Measurements from ENCODE around the gene C1orf50. TPM values are rescaled to one million over a fixed set of nuclear protein-coding genes. Genes with fewer than 3 reads are reported as not detected.

C1orf50 gene
- total RNA-seq, 1 donor from 2014 or later: 11.3 TPM

- no peaks in the 10 kb centered on the region for H3K4me1 Mint-ChIP-seq (ENCODE audit: unreplicated experiment)
- H3K27me3 Mint-ChIP-seq (ENCODE audit: unreplicated experiment): peaks cover 2% of the 10 kb centered on the region
- no peak overlapping the region for H3K27ac Mint-ChIP-seq (ENCODE audit: unreplicated experiment)
- no peaks in the 10 kb centered on the region for H3K9me3 Mint-ChIP-seq (ENCODE audit: unreplicated experiment)
- TF ChIP-seq CTCF (IDR thresholded peaks at IDR 0.05; ENCODE audit: unreplicated experiment): no peak
- H3K36me3 Mint-ChIP-seq (ENCODE audit: low read depth, unreplicated experiment): no peaks in the 10 kb centered on the region
- DNase-seq (ENCODE audit: low spot score): no peak
- no peak overlapping the region for H3K4me3 Mint-ChIP-seq (ENCODE audit: unreplicated experiment)
These were observed 37.0 kb upstream of the C1orf50 start for GRCh38 chr1:42730002-42730401.

- no peak overlapping the region for H3K27ac Mint-ChIP-seq (ENCODE audit: unreplicated experiment)
- TF ChIP-seq CTCF (IDR thresholded peaks at IDR 0.05; ENCODE audit: unreplicated experiment): no peak
- H3K9me3 Mint-ChIP-seq (ENCODE audit: unreplicated experiment): no peaks in the 10 kb centered on the region
- DNase-seq (ENCODE audit: low spot score): no peak
- no peaks in the 10 kb centered on the region for H3K4me1 Mint-ChIP-seq (ENCODE audit: unreplicated experiment)
- H3K27me3 Mint-ChIP-seq (ENCODE audit: unreplicated experiment): peaks cover 2% of the 10 kb centered on the region
- no peaks in the 10 kb centered on the region for H3K36me3 Mint-ChIP-seq (ENCODE audit: low read depth, unreplicated experiment)
- no peak overlapping the region for H3K4me3 Mint-ChIP-seq (ENCODE audit: unreplicated experiment)
These were observed 36.1 kb upstream of the C1orf50 start for GRCh38 chr1:42730988-42731387.

- no peaks in the 10 kb centered on the region for H3K4me1 Mint-ChIP-seq (ENCODE audit: unreplicated experiment)
- no peak overlapping the region for H3K4me3 Mint-ChIP-seq (ENCODE audit: unreplicated experiment)
- H3K27me3 Mint-ChIP-seq (ENCODE audit: unreplicated experiment): peaks cover 2% of the 10 kb centered on the region
- DNase-seq (ENCODE audit: low spot score): no peak
- no peak for TF ChIP-seq CTCF (IDR thresholded peaks at IDR 0.05; ENCODE audit: unreplicated experiment)
- no peak overlapping the region for H3K27ac Mint-ChIP-seq (ENCODE audit: unreplicated experiment)
- no peaks in the 10 kb centered on the region for H3K36me3 Mint-ChIP-seq (ENCODE audit: low read depth, unreplicated experiment)
- no peaks in the 10 kb centered on the region for H3K9me3 Mint-ChIP-seq (ENCODE audit: unreplicated experiment)
These were observed 35.5 kb upstream of the C1orf50 start for GRCh38 chr1:42731585-42731984.

- DNase-seq (ENCODE audit: low spot score): no peak
- Mint-ChIP-seq H3K27me3 (ENCODE audit: unreplicated experiment) (peaks cover 2% of the 10 kb centered on the region), H3K9me3 (ENCODE audit: unreplicated experiment) (no peaks in the 10 kb centered on the region), H3K4me1 (ENCODE audit: unreplicated experiment) (peaks cover 2% of the 10 kb centered on the region), H3K4me3 (ENCODE audit: unreplicated experiment) (no peak overlapping the region), H3K27ac (ENCODE audit: unreplicated experiment) (no peak overlapping the region), H3K36me3 (ENCODE audit: low read depth, unreplicated experiment) (no peaks in the 10 kb centered on the region)
- TF ChIP-seq CTCF (IDR thresholded peaks at IDR 0.05; ENCODE audit: unreplicated experiment): no peak
These were observed 34.8 kb upstream of the C1orf50 start for GRCh38 chr1:42732126-42732680.

- TF ChIP-seq CTCF (IDR thresholded peaks at IDR 0.05; ENCODE audit: unreplicated experiment): no peak
- Mint-ChIP-seq H3K4me1 (ENCODE audit: unreplicated experiment) (peaks cover 4% of the 10 kb centered on the region), H3K27me3 (ENCODE audit: unreplicated experiment) (peaks cover 2% of the 10 kb centered on the region), H3K9me3 (ENCODE audit: unreplicated experiment) (no peaks in the 10 kb centered on the region), H3K36me3 (ENCODE audit: low read depth, unreplicated experiment) (no peaks in the 10 kb centered on the region), H3K4me3 (ENCODE audit: unreplicated experiment) (no peak overlapping the region), H3K27ac (ENCODE audit: unreplicated experiment) (no peak overlapping the region)
- no peak for DNase-seq (ENCODE audit: low spot score)
These were observed 33.4 kb upstream of the C1orf50 start for GRCh38 chr1:42733415-42734200.
